Measurements from ENCODE around the gene KRT38.

The KRT38 gene

GRCh38 chr17:41440531-41441033, at the start of gene KRT38:
Gene KRT38, minus strand, starts transcription at chr17:41440983. Its CDS starts 62 bp downstream, at chr17:41440921.
- DNase-seq, result no peak

- no peak for DNase-seq
Measured at GRCh38 chr17:41489531-41489930, 48.7 kb upstream of the KRT38 start, which contains the start of gene KRT36. Gene KRT36, minus strand, starts transcription at chr17:41489910. Its CDS starts 46 bp downstream, at chr17:41489864.

GRCh38 chr17:41486809-41487530, 46.2 kb upstream of the KRT38 start:
- DNase-seq, result peak; percentile 55 to 67

DNA sequence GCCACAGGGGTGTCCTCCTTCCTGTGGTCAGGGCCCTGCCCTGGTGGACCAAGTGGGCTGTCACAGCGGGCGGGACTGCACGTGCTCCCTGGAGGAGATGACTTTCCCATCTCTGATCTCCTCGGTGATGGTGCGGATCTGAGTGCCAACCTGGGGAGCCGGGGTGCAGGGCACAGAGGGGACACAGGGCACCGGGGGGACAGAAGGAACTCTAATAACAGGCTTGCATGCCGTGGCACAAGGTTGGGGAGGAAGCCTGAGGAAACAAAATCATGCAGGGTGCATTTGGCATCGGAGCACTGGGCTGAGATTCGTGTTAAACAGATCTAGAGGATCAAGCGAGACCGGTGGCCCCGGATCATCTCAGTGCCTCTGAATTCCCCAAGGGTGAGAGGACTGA, 45.5 kb upstream of the KRT38 start:
- DNase-seq, result no peak

DNA sequence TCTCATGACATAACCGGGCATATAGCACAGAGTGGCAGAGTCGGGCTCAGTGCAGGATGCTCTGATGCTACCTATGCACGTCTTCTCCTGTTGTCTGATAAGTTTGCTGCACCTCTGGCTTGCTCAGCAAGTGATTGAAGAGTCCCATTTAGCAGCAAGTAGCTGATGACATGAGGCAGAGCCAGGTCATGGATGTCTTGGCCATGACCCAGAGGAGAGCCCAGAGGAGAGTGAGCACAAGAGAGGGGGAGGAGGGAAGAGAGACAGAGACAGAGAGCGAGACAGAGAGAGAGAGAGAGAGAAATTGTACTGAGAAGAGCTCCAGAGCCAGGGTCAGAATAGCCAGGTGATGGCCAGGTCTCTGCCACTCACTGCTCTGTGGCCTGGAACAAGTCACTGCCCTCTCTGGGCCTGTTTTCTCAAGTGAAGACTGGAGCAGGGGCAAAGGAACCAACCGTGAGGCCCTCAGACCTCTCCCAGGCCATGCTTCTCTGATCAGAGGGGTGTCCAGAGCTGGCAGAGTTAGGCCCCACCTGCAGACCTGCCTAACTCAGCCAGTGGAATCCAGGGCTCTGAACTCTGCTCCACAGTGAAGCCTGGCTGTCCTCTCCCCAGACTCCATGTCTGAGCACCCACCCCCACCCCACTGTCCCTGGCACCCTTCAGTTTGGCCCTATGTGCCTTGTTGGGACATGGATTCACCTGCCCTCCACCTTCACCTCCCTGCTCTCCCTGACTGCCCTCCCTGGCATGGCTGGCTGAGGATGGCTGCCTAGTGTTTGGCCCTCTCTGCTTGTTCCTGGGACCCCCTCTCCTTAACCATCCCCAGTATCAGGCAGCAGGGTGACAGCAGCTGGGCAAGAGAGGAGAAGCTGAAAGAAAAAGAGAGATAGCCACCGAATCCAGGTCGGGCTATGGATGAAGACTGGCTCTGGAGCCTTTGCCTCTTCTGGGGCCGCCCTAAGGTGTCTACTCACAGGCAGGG, 44.4 kb upstream of the KRT38 start:
- DNase-seq, result no peak

DNA sequence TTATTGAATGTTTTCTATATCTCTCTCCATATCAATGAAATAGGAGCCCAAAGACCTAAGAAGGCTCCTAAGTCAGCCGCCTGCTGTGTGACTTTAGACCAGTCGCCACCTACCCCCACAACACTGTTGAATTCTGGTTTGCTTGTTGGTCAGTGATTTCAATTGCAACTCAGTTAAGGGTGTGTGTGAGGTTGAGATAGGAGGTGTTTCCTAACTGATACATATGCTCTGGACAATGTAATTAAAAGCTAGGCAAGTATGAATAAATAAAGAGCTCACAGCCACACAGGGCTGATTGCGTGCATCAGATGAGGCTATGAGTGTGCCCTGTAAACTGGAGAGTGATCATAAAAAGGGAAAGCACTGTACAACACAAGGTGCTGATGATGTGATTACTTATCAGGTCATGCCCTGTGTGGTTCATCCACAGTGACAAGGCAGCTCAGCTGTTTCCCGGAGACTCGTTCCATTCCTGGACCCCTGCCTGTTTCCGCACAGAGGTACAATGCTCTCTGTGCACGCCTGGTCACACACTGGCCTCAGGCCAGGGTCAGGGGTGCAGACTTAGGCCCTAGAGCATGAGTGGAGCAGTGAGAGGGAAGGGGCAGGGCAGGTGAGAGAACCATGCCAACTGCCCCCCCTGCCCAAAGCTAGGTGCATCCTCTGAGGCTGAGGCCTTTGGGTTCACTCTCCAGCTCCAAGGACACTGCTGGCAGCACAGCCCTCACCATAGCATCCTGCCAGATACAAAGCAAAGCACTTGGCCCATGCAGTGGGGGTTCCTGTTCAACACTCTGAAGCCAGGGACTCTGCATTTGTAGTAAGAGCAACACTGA, 43.4 kb upstream of the KRT38 start:
- DNase-seq, result no peak

GRCh38 chr17:41483531-41483930, 42.7 kb upstream of the KRT38 start:
- no peak for DNase-seq

DNA sequence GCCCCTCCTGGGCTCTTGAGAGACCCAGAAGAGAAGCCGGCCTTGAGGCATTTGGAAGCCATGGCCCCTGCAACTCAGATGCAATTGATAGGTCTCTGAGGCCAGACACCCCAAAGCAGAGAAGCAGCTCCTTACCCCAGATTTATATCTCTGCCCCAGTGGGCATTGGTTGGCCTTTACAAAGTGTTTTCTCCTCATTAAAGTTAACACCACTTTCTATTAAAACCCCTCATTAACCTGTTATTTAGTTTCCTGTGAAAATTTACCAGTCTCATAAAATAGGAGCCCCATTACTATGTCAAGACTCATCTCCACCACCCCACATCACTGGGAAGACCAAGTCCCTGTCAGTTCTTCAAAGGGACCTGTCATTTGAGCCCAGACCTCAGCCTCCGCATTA, 40.3 kb upstream of the KRT38 start, which contains the start of gene KRT35:
TSS of gene KRT35 (minus strand) at position 116 of the 400 bp plus-strand sequence. CDS start at position 62, 54 bp downstream.
- no peak for DNase-seq

DNA sequence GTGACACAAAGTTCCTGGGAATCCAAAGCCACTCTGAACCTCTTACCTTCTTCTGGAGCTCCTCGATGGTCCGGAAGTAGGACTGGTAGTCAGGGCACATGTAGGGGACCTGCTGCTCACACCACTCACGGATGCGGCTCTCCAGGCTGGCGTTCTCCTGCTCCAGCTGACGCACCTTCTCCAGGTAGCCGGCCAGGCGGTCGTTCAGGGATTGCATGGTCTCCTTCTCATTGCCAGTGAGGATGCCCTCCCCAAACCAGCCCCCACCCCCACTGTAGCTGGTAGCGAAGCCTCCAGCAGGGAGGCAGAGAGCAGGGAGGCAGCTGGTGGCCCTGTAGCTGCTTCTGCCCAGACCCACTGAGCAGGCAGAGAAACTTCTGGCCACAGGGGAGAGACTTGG, 39.8 kb upstream of the KRT38 start:
- DNase-seq, result no peak

DNA sequence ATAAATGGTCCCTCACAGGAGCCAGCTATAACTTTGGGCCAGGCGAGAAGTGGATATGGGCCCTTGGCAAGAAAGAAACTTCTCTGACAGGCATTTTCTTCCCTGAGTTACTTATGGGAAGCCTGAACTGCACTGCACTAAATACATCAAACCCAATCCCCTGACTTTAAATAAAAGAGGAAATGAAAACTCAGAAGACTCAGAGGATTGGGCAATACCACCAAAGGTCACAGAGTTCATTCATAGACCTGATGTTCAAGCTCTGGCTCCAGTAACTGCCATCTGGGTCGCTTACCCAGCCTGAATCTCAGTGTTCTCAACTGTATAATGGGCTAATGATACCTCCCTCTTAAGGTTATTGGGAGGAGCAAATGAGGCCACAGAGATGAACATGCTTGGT, 39.4 kb upstream of the KRT38 start:
- no peak for DNase-seq

DNA sequence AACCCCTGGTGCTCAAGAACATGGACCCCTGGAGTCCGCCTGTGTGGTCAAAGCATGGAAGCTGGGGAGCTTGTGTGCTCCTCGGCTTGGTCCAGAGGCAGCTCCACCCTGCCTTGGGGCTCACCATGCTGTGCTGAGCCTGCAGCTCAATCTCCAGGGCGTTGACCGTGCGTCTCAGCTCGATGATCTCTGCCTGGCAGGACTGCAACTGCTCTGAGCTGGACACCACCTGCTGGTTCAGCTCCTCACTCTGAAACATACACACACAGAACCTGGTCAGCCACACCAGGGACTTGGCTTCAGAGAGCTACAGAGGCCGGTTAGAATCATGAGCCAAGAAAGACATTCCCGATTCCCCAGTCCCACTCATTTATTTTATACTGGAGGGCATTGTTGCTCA, 37.5 kb upstream of the KRT38 start:
- DNase-seq, result no peak

DNA sequence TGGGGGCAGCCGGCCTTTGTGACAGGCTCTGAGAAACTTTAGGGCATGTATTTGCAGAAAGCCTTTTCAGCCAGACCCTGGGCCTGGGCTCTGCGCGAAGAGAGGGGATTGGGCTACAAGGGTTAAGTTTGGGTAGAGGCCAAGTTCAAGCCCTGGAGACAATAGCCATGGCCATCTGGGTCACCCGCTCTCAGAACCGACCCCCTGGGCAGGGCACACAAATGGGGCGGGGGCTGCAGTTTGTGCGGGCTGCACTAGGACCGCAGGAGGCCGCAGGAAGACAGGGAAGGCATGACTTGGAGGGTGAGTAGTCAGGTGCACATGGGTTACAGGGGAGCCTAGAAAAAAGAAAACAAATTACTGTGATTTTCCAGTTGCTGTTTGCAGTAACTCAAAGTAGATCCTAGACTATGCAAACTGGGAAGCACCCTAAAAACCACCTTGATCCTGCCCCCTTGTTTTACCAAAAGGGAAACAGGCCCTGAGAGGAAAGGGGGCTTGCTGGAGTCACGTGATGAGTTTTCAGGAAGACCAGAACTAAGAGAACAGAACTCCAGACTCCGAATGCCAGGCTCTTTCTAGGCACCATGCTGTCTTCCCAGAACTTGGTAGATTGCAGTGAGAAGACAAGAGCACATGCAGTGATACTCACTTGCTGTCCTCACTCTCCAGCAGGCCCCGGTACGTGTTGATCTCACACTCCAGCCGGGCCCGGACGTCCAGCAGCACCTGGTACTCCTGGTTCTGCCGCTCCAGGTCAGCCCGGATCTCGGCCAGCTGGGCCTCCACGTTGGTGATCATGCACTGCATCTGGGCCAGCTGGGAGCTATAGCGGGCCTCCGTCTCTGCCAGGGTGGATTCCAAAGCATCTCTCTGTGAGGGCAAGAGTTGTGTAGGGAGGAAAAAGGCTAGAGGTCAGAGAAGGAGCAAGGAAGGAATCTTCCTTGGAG, 36.4 kb upstream of the KRT38 start:
- DNase-seq, result no peak

DNA sequence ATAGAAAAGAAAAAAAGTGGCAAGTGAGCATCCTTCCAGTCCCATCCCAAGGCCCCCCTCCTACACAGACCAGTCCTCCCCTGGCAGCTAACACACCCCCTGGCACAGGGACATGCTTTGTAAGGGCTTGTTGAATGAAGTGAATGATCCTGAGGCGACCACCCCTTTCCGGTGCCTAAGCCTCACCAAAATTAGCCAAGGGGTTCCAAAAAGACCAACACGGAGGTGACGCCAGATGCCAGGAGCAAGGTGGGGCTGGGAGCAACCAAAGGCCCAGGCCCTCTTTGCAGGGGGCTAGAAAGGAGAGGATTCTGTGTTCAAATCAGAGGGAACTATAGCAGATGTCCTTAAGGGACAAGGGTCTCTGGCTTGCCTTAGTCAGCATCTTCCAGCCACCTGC, 34.6 kb upstream of the KRT38 start:
- DNase-seq, result no peak

GRCh38 chr17:41474863-41475262, 34.1 kb upstream of the KRT38 start:
- no peak for DNase-seq

DNA sequence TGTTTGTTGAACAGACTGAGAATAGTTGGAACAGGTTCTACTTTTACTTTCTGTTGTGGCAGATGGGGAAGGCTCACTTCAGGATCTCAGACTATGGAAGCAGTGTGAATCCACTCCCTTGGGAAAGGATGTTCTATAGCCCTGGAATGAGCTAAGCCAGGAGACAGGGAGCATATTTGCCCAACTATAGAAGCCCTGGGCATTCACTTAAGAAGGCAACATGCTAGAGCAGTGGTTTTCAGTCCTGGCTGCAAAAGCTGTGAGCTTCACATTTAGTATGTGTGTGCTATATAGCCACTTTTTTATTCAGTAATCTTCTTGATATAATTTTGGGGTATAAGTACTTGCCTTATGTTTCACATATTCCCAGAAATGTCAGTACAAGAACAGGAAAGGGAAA, 27.6 kb upstream of the KRT38 start:
- no peak for DNase-seq

- no peak for DNase-seq
Measured at GRCh38 chr17:41467561-41467960, 26.8 kb upstream of the KRT38 start.

DNA sequence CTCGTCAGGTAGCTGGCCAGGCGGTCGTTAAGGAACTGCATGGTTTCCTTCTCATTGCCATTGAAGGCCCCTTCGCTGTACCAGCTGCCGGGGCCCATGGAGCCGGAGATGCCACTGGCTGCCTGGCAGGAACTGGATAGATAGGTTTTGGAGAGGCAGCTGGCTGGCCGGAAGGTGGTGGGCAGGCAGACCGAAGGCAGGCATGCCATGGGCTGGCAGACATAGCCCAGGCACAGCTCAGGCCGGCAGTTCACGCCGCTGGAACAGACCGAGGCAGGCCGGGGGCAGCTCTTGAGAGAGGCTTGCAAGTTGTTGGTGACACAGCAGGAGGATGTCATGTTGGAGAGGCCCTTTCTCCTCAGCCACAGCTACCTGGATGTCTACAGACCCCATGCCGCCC, 26.2 kb upstream of the KRT38 start, which contains the start of gene KRT32:
TSS of gene KRT32 (minus strand) at position 399 of the 400 bp plus-strand sequence. CDS start at position 338, 61 bp downstream.
- no peak for DNase-seq

GRCh38 chr17:41464682-41465081, 23.9 kb upstream of the KRT38 start:
- no peak for DNase-seq

DNA sequence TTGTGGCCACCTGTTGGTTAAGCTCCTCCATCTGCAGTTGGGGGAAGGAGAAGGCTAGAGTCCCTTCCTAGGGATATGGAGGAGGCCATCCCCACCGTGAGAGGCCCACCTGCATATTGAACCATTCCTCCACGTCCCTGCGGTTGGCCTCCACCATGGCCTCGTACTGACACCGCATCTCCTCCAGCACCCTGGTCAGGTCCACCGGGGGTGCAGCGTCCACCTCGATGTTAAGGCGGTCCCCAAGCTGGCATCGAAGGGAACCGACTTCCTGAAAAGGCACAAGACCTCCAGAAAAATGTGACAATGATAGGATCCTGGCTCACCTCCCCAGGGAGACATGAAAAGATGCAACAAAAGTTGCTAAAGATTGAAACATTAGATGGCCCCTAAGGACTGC, 23.4 kb upstream of the KRT38 start:
- DNase-seq, result no peak

GRCh38 chr17:41463746-41464145, 23.0 kb upstream of the KRT38 start:
- no peak for DNase-seq

- DNase-seq, result no peak
Measured at GRCh38 chr17:41462705-41463104, 21.9 kb upstream of the KRT38 start.

All from stimulated activated CD4-positive, alpha-beta T cell treated with anti-CD3 and anti-CD28 coated beads, Interleukin-2, amount 100 ng/mL, for 24 hours (primary cell).